DMS 273 (cell line): Measurements from ENCODE around the gene ADAT3.
A peak's percentile ranks its signal among the peaks of the same experiment; 100 is the strongest.

Experiments used
- DNase-seq: peaks from one replicate; lab custom pipeline; 2025; ENCODE audit not compliant: unreplicated experiment; lab: John Stamatoyannopoulos, UW

ADAT3 gene

GRCh38 chr19:1905110-1905862 lies at the start of gene ADAT3, which contains the start of gene SCAMP4:
TSS of gene ADAT3 (plus strand) at chr19:1905399. CDS start at chr19:1912048, 6,649 bp downstream.
TSS of gene SCAMP4 (plus strand) at chr19:1905399. CDS start at chr19:1915020, 9,621 bp downstream.
- peak; percentile 99 for DNase-seq

GRCh38 chr19:1855828-1856255 lies 49.4 kb upstream of the ADAT3 start:
- peak; percentile 87 for DNase-seq

DNA sequence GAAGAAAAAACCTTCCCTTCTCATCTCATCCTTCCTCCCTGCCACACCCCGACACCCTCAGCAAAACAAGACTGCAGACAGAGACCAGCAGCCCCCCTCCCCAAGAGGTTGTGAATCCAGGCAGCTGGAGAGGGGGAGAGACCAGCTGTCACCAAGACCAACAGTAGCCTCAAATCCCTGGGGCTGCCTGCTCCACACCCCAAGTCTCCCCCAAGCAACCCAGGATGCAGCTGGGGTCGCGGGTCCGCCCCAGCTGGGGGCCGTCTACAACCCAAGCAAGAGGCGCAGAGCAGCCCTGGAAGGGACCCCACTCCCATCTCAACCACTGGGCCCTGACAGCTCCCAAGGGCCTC lies 48.9 kb upstream of the ADAT3 start:
- peak; percentile 86 for DNase-seq

GRCh38 chr19:1856698-1857603 lies 48.2 kb upstream of the ADAT3 start:
- DNase-seq = peak; percentile 85

DNA sequence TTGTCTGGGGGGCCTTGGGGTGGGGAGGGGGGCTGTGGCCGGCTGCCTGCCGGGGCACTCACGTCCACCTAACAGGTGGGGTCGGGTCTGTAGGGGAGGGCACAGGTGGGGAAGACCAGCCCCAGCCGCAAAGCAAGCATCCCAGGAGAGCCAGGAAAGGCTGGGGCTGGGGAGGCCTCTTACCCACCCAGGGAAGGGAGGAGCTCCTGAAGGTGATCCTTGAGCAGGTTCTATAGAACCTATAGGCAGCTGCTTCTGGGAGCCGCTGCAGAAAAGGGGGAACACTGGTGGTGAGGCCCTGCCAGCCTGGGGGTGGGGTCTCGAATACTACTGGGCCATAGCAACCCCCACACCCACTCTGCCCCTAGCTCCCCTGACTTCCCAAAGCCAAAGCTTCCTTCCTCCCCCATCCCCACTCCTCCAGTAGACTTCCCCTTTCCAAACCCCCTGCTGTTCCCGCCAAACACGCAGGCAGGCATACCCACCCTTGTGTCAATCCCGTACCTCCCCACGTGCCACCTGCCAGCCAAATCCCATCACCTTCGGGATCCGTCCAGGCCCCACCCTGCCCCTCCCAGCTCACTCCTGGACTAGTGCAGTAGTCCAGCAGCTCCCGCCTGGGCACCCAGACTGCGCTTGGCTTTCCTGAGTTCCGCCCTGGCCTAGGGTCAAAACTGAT lies 47.4 kb upstream of the ADAT3 start:
- DNase-seq = peak; percentile 73

- DNase-seq = peak; percentile 52
These were observed 46.7 kb upstream of the ADAT3 start for GRCh38 chr19:1858412-1859081.

- peak; percentile 58 for DNase-seq
These were observed 45.8 kb upstream of the ADAT3 start for GRCh38 chr19:1859331-1859781.

DNA sequence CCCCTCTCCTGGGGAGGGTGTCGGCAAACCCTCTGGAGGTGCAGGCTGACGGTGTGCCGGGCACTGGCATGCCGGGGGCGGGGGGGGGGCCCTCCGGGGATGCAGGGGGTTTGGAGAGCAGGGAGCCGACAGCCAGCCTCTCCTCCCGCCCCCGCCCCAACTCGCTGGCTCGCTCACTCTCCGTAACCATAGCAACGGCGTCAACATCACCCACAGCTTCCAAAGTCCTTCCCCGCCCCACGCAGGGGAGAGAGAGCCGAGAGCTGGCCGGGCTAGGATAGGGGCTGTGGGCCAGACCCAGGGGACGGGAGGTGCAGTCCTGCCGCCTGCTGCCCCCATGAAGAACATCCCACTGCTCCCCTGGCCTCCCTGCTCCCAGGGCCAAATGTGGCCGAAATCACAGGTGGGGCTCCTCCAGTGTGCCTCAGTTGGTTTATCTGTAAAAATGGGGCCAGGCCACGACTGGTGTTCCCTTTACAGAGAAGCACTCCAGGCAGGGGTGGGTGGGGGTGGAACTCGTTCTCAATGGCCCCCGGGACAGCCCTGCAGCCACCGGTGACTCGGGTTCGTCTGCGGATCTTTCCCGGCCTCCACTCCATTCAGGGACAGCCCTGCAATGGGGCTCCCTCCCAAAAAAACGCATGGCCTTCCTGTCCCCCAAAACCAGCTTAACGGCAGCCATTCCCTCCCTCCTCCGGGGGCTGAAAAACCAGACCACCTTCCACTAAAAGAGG lies 45.0 kb upstream of the ADAT3 start:
- peak; percentile 84 for DNase-seq

DNA sequence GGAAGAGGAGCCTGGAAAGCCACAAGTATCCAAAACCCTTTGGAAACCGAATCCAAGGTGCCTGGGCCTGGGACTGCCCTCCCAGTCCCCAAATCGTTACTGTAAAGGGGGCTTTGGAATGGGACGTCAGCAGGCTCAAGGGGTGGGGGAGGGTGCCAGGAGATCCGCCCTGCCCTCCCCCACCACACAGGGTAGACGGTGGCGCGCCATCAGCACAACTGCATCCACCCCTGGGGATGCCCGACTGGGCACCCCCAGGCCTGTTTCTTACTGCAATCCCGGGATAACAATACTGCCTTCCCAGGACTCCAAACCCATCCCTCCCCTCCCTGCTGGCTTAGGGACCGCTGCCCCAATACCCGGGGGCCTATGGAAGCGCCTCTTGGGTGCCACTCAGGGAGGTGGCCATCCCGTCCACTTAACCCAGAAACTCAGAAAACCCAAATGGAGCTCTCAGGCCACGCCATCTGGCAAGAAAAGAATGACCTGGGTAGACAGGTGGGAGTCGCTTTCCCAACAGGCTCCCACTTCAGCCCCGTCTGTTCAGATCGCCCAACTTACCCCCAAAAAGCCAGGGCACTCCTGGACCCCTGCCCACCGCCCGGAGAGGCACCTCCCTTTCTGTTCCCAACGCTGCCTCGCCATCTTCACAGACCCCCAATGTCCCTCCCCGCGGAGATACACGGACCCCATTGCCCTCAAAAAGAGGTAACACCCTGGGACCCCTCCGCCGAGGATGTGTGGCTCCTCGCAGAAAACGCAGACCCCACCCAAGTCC lies 44.2 kb upstream of the ADAT3 start:
- DNase-seq = peak; percentile 59

- peak; percentile 49 for DNase-seq
These were observed 43.6 kb upstream of the ADAT3 start for GRCh38 chr19:1861599-1862031.

GRCh38 chr19:1862068-1862423 lies 43.2 kb upstream of the ADAT3 start:
- DNase-seq = no peak

GRCh38 chr19:1862424-1863327 lies 42.5 kb upstream of the ADAT3 start:
- DNase-seq = peak; percentile 82

DNA sequence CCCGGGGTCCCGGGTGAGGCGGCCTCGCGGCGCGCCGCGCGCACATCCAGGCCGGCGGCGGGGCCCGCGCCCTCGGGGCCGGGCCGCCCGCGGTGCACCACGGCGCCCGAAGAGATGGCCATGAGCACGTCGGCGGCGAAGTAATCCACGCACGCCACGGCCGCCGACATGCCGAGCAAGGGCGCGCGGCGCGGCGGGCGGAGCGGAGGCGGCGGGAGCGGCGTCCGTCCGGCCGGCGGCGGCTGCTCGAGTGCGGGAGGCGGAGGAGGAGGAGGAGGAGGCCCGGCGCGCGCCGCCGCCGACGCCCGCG lies 41.9 kb upstream of the ADAT3 start, which contains the start of gene KLF16:
Gene KLF16 (minus strand): TSS at position 252 of the 310 bp plus-strand sequence. CDS start 82 bp downstream, at position 170.
- no peak for DNase-seq

DNA sequence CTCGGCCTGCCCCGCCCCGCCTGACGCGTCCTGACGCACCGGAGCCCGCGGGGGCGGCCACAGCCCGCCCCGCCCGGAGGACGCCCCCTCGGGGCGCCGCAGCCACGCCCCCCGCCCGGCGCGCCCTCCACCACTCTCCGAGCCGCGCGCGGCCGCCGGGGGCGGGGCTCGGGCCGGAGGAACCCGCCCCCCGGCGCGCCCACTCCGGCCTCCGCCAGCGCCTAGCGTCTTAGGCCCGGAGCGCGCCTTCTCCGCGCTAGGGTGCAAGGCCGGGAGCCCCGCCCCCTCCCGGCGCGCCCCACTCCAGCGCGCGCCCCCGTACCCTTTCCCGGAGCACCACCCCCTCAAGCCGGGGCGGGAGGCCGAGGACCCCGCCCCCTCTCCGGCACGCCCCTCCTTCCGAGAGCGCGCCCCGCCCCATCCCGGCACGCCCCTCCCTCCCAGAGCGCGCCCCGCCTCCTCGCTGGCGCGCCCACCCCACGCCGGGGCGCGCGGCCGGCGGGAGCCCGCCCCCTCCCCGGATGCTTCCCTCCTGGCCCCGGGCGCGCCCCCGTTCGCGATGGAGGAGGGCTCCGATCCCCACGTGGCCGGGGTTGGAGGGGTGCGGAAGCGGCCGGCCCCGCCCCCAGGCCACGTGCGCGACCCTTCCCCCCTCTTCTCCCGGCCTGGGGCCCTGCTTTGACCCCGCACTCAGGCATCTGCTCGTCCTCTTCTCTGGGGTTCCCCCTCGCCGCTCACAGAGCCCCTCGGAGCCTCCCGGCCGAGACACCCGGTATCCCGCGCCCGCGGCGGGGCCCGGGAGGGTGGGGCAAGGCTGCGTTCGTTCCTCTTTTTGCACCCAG lies 41.3 kb upstream of the ADAT3 start:
- DNase-seq = peak; percentile 99

DNA sequence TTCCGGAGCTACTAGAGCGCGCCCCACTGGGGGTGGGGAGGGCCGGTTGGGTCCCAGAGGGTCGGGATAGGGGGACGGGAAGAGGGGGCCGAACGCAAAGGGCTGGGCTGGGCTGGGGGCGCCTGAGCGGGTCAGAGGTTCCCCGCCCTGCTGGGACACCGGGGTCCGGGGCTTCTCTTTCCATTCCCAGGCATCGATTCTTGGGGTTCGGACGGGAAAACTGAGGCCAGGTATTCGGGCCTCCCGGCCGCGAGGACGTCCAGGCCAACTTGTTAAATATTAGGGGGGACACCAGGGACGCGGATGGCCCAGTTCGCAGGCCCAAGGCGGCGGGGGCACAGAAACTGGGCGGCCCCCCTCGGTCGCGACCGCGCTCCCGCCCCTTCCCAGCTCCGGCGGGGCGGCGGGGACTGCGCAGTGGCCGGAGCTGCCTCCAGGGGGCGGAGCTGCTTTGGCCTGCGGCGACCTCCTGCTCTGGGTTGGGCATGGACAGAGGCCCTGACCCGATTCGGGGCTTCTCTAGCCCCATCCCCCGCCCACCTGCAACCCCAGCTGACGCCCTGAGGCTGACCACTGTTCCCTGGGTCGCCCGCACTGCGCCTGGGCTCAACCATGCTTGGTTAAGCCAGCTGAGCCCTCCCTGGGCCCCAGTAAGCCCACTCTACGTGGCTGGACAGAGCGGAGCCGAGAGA lies 40.6 kb upstream of the ADAT3 start:
- peak; percentile 88 for DNase-seq

GRCh38 chr19:1865172-1866010 lies 39.8 kb upstream of the ADAT3 start:
- no peak for DNase-seq
